SH-SY5Y (cell line): ENCODE results near the gene IFT74.

Experiments used
- GATA2 ChIP-seq: IDR thresholded peaks from 2 replicates; pipeline ENCODE4 v1.6.1; 2011; ENCODE audit warnings: mild to moderate bottlenecking, low read depth, low read length
- GATA3 ChIP-seq: IDR thresholded peaks from 2 replicates; pipeline ENCODE4 v1.6.1; 2011; ENCODE audit warnings: low read depth, mild to moderate bottlenecking, low read length, moderate library complexity

IFT74 gene

DNA sequence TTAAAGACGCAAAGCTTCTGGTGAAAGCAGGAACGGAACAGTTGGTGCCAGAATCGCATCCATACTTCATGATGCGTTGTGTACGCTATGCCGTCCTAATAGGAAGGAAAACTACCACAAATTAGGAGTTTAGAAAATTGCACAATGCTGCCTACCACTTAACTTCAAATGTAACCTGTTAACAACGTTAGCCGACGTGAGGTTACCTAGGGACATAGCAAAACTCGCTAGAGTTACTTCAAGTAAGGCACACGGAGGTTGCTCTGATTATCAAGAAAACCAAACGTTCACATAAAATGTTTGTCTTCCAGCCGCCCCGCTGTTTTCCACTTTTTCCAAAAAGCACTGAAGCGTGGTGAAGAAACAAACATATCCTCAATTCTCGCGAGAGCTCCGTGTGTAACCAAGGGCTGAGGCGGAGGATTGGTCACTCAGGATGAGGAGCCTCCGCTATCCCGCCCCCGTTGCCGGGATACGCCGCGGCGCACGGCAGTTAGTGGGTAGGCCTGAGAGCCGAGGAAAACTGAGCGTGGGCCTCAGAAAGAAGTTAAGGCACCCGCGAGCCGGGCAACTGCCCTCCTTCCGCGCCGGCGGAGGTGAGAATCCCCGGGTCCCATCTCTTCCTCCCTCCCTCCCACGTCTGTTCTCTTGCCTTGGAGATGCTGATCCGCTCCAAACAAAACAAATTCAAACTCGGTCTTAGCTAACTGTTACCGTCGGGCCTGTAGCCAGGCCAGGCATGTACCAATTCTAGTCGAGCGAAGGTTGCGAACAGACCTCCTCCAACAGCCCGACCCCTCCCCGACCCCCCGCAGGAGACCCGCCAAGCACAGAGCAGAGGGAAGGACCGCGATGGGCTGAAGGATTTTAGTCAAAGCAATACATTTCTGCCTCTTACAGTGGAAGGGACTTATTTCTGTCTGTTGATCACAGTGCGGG is at the start of gene IFT74:
Gene IFT74 (plus strand): TSS at position 492 of the 939 bp plus-strand sequence. CDS start 5,556 bp downstream, outside the sequence.
- TF ChIP-seq GATA3 (no peak), GATA2 (no peak)

DNA sequence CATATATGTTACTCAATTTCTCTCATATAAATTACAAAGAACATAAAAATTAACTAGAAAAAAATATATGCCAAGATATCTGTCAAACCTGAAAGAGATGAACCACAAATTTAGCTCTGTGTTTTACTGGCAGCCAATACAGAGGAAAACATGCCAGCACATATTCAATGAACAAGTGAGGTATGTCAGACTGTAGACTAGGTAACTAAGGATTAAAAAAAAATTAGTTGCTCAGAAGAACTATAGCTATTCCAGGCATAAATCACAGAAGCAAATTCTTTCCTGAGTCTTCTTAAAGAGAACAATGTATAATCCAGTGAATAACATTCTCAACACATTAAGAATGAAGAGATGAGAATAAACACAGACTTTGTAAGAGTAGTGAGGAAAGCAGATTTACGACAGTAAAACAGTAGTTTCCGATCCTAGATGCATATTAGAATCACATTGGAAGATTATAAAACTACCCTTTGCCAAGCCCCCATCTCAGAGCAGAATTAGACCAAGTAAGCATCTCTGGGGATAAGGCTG is 43.0 kb upstream of the IFT74 start:
- TF ChIP-seq GATA2 = no peak
- no peak for TF ChIP-seq GATA3

DNA sequence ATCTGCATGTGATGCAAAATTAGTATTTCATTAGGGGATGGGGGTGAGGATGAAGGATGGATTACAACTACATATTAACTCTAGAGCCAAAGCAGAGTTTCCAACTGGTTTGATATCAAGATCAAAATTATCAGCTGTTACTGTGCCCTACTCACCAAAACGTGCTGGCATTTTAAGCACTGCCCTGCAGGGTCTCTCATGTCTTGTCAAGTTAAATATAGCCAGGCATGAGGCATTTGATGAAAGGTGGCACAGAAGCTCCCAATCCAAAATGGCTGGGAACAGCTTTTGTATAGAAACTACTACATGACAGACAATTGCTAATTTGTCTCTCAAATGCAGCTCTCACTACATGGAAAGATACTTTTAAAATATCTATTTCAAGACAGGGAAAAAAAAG is 36.5 kb upstream of the IFT74 start:
- TF ChIP-seq GATA3 (no peak), GATA2 (no peak)

DNA sequence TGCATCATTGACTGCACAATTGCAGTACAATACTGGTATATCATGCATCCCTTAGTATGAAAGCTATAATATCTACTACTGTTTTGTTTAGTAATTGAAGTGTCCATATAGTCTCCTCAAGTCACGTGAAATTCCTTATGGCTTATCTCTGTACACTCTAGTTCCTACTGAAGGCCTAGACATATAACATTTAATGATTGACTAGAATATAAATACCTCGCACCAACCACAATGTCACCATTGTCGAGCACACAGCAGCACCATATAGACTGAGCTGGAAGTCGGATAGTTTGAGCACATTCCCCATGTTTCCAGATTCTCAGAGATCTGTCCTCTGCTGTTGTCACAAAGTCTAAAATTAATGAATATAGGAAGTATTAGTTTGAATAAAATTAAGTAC is 30.6 kb upstream of the IFT74 start:
- no peak for TF ChIP-seq GATA3
- TF ChIP-seq GATA2 = no peak

DNA sequence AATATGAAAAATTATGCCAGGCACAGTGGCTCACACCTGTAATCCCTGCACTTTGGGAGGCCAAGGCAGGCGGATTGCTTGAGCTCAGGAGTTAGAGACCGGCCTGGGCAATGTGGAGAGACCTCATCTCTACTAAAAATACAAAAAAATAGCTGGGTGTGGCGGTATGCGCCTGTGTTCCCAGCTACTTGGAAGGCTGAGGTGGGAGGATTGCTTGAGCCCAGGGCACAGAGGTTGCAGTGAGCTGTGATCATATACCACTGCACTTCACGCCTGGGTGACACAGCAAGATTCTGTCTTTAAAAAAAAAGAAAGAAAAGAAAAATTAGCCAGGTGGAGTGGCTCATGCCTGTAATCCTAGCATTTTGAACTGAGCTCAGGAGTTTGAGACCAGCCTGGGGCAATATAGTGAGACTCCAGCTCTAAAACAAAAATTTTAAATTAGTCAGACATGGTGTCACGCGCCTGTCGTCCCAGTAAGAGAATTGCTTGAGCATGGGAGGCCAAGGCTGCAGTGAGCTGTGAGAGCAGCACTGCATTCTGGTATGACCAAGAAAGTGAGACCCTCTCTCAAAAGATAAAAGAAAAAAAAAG is 27.2 kb upstream of the IFT74 start:
- TF ChIP-seq GATA3 (no peak), GATA2 (no peak)

DNA sequence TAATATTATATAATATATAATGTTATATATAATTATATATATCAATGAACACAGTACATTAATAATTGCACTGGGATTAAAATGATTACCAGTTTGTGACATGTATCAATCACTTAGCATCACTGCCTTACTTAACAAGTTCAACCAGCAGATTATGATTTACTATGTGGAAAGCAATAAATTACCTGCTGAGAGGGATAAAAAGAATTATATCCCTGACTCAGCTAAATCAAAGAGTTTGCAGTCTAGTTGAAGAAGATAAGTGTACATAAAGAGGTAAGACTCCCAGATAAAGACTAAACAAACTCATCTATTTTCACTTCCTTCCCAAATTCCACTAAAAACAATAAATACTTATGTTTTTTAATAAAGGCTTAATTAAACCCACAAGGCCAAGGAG is 20.4 kb upstream of the IFT74 start:
- TF ChIP-seq GATA3 (no peak), GATA2 (no peak)

DNA sequence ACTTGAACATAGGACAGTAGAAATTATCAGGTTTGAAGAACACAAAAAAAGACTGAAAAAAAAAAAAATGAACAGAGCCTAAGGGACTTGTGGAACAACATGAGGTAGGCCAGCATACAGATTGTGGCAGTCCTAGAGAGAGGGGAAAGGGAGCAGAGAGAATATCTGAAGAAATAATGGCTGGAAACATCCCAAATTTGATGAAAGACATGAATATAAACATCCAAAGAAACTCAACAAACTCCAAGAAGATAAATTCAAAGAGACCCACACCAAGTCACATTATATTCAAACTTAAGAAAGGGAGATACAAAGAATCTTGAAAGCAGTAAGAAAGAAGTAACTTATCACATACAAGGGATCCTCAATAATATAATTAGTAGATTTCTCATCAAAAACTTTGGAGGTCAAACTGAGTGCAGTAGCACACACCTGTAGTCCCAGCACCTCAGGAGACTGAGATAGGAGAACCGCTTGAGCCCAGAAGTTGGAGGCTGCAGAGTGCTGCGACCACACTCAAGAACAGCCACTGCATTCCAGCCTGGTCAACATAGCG is 18.3 kb upstream of the IFT74 start:
- TF ChIP-seq GATA3 (no peak), GATA2 (no peak)

DNA sequence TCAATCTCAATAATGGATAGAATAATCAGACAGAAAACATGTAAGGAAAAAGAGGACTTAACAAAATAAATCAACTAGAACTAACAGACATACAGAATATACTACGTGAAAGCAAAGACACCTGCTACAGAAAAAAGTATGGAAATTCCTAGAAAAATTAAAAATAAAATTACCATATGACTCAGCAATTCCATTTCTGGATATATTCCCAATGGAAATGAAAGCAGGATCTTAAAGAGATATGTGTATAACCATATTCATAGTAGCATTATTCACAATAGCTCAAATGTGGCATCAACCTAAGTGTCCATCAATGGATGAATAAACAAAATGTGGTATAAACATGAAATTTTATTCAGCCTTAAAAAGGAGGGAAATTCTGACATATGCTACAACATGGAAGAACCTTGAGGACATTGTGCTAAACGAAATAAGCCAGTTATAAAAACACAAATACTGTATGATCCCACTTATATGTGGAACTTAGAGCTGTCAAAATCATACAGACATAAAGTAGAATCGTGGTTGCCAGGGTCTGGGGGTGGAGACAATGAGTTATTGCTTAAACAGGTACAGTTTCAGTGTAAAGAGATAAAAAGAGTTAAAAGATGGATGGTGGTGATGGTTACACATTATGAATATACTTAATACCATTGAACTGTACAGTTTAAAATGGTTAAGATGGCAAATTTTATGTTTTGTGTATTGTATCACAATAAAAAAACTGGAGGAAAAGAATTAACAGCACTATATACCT is 16.1 kb upstream of the IFT74 start:
- TF ChIP-seq GATA3 (no peak), GATA2 (no peak)

DNA sequence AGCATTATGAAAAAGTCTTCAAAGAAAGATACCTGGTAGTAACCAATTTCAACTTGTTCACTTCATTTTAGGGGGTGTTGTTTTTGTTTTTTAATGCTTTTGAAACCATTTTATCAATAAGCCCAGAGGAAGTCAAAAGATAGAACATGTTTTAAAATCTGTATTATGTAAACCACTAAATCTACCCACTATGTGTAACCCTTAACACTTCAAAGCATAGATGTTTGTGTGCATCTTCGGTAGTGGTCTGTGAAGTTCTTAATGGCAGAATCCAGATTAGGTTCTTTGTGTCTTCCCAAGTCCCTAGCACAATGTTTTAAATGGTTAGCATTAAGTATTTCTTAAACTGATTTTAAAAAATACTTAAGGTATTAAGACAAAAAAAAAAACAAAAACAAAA is 15.4 kb upstream of the IFT74 start:
- TF ChIP-seq GATA2 = no peak
- TF ChIP-seq GATA3 = no peak

DNA sequence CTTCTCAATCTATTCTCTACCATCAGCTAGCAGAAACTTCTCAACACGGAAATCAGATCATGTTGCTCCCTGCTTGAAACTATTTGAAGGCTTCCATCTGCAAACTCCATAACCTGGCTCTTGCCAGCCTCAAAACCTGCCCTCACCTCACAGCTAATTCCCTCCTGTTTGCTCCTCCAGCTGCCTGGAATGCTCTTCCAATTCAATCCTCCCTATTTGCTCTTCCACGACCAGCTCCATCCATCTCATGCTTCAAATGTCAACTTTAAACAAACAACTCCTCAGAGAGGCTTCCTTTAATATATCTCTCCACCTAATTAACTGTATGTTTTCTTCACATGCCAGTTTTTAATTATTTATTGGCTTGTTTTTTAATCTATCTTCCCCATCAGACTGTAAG is 10.6 kb upstream of the IFT74 start:
- TF ChIP-seq GATA2 (no peak), GATA3 (no peak)

DNA sequence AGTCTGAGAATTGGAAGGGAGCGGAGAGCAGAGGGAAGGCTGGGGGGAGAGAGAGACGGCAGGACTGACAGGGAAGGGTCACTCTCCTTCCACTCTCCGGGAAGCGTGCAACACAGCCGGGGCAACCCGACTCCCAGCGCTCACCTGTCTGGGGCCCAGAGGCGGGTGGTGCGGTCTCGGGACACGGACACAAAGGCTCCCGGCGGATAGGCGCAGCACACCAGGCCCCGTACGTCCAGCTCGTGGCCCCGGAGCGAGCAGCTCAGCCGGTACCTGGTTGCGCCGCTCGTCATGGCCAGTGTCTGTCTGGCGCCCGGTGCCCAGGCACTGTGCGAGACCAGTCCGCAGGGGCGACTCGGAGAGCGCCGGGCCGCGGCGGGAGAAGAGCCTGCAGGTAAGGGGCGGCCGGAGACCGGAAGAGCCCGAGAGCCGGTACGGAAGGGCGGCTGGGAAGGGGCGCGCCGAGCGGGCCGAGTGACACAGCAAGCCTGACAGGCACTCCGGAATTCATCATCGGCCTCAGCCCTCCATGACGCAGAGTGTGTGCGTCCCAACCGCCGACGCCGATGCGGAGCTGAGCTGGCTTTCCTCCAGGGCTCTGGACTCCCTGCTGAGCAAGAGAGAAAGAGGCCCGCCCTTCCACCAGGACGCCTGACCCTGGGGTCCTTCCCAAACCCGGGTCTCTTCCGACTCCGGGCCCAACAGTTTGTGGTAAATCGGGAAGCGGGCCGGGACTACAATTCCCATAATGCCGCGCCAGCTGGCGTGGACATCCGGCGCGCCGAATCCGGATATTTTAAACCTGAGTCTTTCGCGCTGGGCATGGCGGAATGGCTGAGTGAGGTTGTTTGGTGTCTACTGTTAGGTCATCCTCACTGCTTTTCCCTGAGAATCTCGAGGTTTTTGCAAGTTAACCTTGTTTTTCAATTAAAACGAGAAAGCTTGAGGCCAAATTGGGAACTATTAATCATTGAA is 9.2 kb upstream of the IFT74 start, which contains the start of gene PLAA:
Gene PLAA (minus strand): TSS at position 490 of the 975 bp plus-strand sequence. CDS start 197 bp downstream, at position 293.
- TF ChIP-seq GATA3 (no peak), GATA2 (no peak)

DNA sequence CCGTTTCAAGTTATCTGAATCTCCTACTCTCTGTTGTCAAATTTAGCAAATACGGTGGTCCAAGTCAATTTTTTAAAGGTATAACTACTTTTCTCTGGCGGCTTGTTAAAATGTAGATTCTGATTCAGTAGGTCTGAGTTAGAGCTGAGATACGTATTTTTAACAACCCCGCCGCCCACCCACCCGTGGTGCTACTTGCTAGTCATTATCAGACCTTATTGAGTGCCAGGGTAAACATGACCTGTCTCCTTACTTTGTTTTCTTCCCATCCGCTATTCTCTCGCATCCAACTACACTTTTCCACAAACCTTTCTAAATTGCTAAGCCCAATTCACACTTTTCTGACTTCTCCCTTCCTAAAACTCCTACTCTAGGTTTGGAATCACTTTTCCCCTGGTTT is 8.5 kb upstream of the IFT74 start:
- no peak for TF ChIP-seq GATA3

DNA sequence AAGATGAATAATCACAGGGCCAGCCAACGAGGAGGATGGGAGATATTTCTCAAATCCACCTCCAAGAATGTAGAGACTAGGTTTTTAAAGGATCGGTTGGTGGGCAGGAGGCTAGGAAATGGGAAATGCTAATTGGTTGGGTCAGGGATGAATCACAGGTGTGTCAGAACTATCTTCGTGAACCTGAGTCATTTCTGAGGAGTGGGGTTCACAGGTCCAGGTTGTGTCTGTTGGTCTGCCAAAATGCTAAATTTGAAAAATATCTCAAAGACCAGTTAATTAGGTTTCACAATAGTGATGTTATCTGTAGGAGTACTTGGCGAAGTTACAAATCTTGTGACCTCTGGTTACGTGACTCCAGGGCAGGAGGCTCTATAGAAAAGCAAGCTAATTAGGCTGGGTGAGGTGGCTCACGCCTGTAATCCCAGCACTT is 6.6 kb upstream of the IFT74 start:
- TF ChIP-seq GATA2 (no peak), GATA3 (no peak)
